Right atrium auricular region (tissue), 2 donors: ENCODE measurements around the gene BBS9. TPM values are rescaled to one million over a fixed set of nuclear protein-coding genes. Genes with fewer than 3 reads are reported as not detected.

Experiments
- DNase-seq: peaks from one replicate; pipeline ENCODE4 v3.0.0-alpha.2; 2019; ENCODE audit warnings: low spot score
- H3K27ac ChIP-seq, 2 donors: fragments of 200-600 bp; sonication (generic); 1 replicate in 1 of 2; 2 replicates in 1 of 2; pipeline ENCODE4 v1.5.1; 2016 to 2019
- H3K27me3 ChIP-seq, 2 donors: fragments of 200-600 bp; sonication (generic); one replicate each; pipeline versions ENCODE4 v1.5.1 to v1.6.0; 2017 to 2019
- H3K36me3 ChIP-seq: fragments of 200-600 bp; sonication (generic); one replicate; pipeline ENCODE4 v1.5.1; 2016
- H3K4me1 ChIP-seq, 2 donors: fragments of 200-600 bp; sonication (generic); one replicate each; pipeline versions ENCODE4 v1.5.1 to v1.6.0; 2017 to 2019
- H3K4me3 ChIP-seq, 2 donors: fragments of 200-600 bp; sonication (generic); 1 replicate in 1 of 2; 2 replicates in 1 of 2; pipeline ENCODE4 v1.5.1; 2017 to 2019; ENCODE audit warnings: mild to moderate bottlenecking in 1 of 2, moderate library complexity in 1 of 2
- H3K9me3 ChIP-seq, 2 donors: fragments of 200-600 bp; sonication (generic); one replicate each; pipeline ENCODE4 v1.5.1; 2019
- CTCF ChIP-seq, 2 donors: fragments of 200-600 bp; sonication (generic); IDR thresholded peaks; one replicate each; pipeline ENCODE4 v1.5.1; 2019; ENCODE audit warnings: antibody characterized with exemption in 2 of 2
- total RNA-seq, 2 donors: library from RNA; depleted of rRNA; stranded (reverse); fragments of >200 nt; gene quantifications; one replicate each; pipeline ENCODE4 v1.1.0, GENCODE V29; 2016

The BBS9 gene
- total RNA-seq, 2 donors from 2014 or later = 13.3 to 13.8 TPM

GRCh38 chr7:33500703-33501701 is 371.6 kb downstream of the BBS9 start:
- H3K4me1 ChIP-seq = peaks cover 0 to 10% of the 10 kb centered on the region in 2 donors
- no peaks in the 10 kb centered on the region for H3K9me3 ChIP-seq
- peak overlapping the region; percentile 52 to 71 for H3K27ac ChIP-seq
- H3K4me3 ChIP-seq = no peak overlapping the region
- no peaks in the 10 kb centered on the region for H3K27me3 ChIP-seq
- no peak for DNase-seq
- no peaks in the 10 kb centered on the region for H3K36me3 ChIP-seq
- no peak for TF ChIP-seq CTCF (IDR thresholded peaks at IDR 0.05)

- Histone ChIP-seq H3K27me3 (no peaks in the 10 kb centered on the region), H3K4me1 (peaks cover 0 to 10% of the 10 kb centered on the region in 2 donors), H3K9me3 (no peaks in the 10 kb centered on the region), H3K27ac (no peak overlapping the region), H3K4me3 (no peak overlapping the region), H3K36me3 (no peaks in the 10 kb centered on the region)
- DNase-seq = no peak
- TF ChIP-seq CTCF (IDR thresholded peaks at IDR 0.05) = no peak
Observed at GRCh38 chr7:33503014-33503413, 373.6 kb downstream of the BBS9 start.

- no peak for DNase-seq
- no peaks in the 10 kb centered on the region for H3K9me3 ChIP-seq
- TF ChIP-seq CTCF (IDR thresholded peaks at IDR 0.05) = no peak
- no peaks in the 10 kb centered on the region for H3K27me3 ChIP-seq
- no peak overlapping the region for H3K4me3 ChIP-seq
- H3K27ac ChIP-seq = no peak overlapping the region
- no peaks in the 10 kb centered on the region for H3K36me3 ChIP-seq
- peaks cover 0 to 10% of the 10 kb centered on the region in 2 donors for H3K4me1 ChIP-seq
Observed at GRCh38 chr7:33503736-33504135, 374.4 kb downstream of the BBS9 start.

GRCh38 chr7:33504266-33504665 is 374.9 kb downstream of the BBS9 start:
- Histone ChIP-seq H3K36me3 (no peaks in the 10 kb centered on the region), H3K4me1 (peaks cover 0 to 10% of the 10 kb centered on the region in 2 donors), H3K27me3 (no peaks in the 10 kb centered on the region), H3K4me3 (no peak overlapping the region), H3K27ac (no peak overlapping the region), H3K9me3 (no peaks in the 10 kb centered on the region)
- TF ChIP-seq CTCF (IDR thresholded peaks at IDR 0.05) = no peak
- DNase-seq = no peak

- H3K4me1 ChIP-seq = no peaks in the 10 kb centered on the region
- no peak for DNase-seq
- H3K4me3 ChIP-seq = no peak overlapping the region
- no peaks in the 10 kb centered on the region for H3K9me3 ChIP-seq
- no peaks in the 10 kb centered on the region for H3K36me3 ChIP-seq
- no peak for TF ChIP-seq CTCF (IDR thresholded peaks at IDR 0.05)
- H3K27me3 ChIP-seq = no peaks in the 10 kb centered on the region
- H3K27ac ChIP-seq = no peak overlapping the region
Observed at GRCh38 chr7:33509206-33509605, 379.8 kb downstream of the BBS9 start.
